Upper lobe of left lung (tissue), 4 donors: ENCODE data around the gene SLC26A11.
"Not testable (repeated sequence)": the region's sequence is repeated elsewhere in the genome, so short reads cannot be mapped to it uniquely, and the experiment has no call there.

ENCODE experiments used
- CTCF ChIP-seq, 6 experiments: fragments of 450-650 bp in 4 of 6; fragments of 200-600 bp in 2 of 6; sonication (generic) in 2 of 6; IDR thresholded peaks; one replicate each; pipeline ENCODE4 v1.5.1; 2016 to 2019; ENCODE audit warnings: antibody characterized with exemption in 6 of 6
- POLR2A ChIP-seq, 4 donors: fragments of 450-650 bp; IDR thresholded peaks; one replicate each; pipeline ENCODE4 v1.5.1; 2016 to 2017; ENCODE audit warnings: antibody characterized with exemption in 4 of 4, mild to moderate bottlenecking in 2 of 4

GRCh38 chr17:80258296-80258695, 38.1 kb downstream of the SLC26A11 start:
- not testable (repeated sequence) for TF ChIP-seq CTCF, POLR2A (IDR thresholded peaks at IDR 0.05)
